Calu3 (cell line): ENCODE results near the gene EIF2AK3. TPM values are rescaled to one million over a fixed set of nuclear protein-coding genes. Genes with fewer than 3 reads are reported as not detected.

Experiments
- BruUV-seq: library from RNA; stranded (reverse); fragments of 400-500 nt; replicated peaks from 2 replicates; lab custom pipeline; 2021; lab: Mats Ljungman, UMichigan
- CTCF ChIA-PET: fragments of 300-600 bp; sonication (Branson Sonifier 250); formaldehyde crosslinking; loops from one replicate; lab custom pipeline; 2022; ENCODE audit warnings: antibody characterized with exemption; lab: Charles Lee
- DNase-seq: peaks from one replicate; pipeline ENCODE4 v3.0.0; 2022
- H3K27ac Mint-ChIP-seq: one replicate; pipeline ENCODE4 v1.8.0; 2022; ENCODE audit warnings: mixed read lengths; ENCODE audit not compliant: unreplicated experiment
- H3K27me3 Mint-ChIP-seq: one replicate; pipeline ENCODE4 v1.8.0; 2022; ENCODE audit warnings: mixed read lengths; ENCODE audit not compliant: unreplicated experiment
- H3K36me3 Mint-ChIP-seq: one replicate; pipeline ENCODE4 v1.8.0; 2022; ENCODE audit warnings: mild to moderate bottlenecking, moderate library complexity, mixed read lengths; ENCODE audit not compliant: insufficient read depth, unreplicated experiment
- H3K4me1 Mint-ChIP-seq: one replicate; pipeline ENCODE4 v1.8.0; 2022; ENCODE audit warnings: mild to moderate bottlenecking, low read depth, mixed read lengths; ENCODE audit not compliant: unreplicated experiment
- H3K4me3 Mint-ChIP-seq: one replicate; pipeline ENCODE4 v1.8.0; 2022; ENCODE audit warnings: mild to moderate bottlenecking, low read depth, moderate library complexity, mixed read lengths; ENCODE audit not compliant: unreplicated experiment
- H3K9me3 Mint-ChIP-seq: one replicate; pipeline ENCODE4 v1.8.0; 2022; ENCODE audit warnings: low read depth, mixed read lengths; ENCODE audit not compliant: unreplicated experiment
- CTCF ChIP-seq: fragments of 200-600 bp; IDR thresholded peaks from one replicate; pipeline ENCODE4 v1.8.0; 2022; ENCODE audit warnings: antibody characterized with exemption; ENCODE audit not compliant: unreplicated experiment
- intact Hi-C: fragments of 100-400 bp; cut with micrococcal nuclease; formaldehyde crosslinking; loops from one replicate; pipeline ENCODE4 v1.10.0; 2022; ENCODE audit not compliant: unreplicated experiment
- total RNA-seq: library from RNA; stranded (reverse); gene quantifications from 2 replicates; pipeline ENCODE4 v1.2.3, GENCODE V29; 2022

The EIF2AK3 gene
- total RNA-seq, 1 experiment from 2014 or later = 17.4 TPM

- Mint-ChIP-seq H3K36me3 (no peaks in the 10 kb centered on the region), H3K27ac (no peak overlapping the region), H3K4me1 (peaks cover 20% of the 10 kb centered on the region), H3K4me3 (no peak overlapping the region), H3K9me3 (peaks cover 4% of the 10 kb centered on the region), H3K27me3 (no peaks in the 10 kb centered on the region)
- DNase-seq = no peak
- BruUV-seq = no TSS peak
- TF ChIP-seq CTCF = no peak
- CTCF ChIA-PET = no interaction called here
- intact Hi-C loops = no loop called here
Measured at GRCh38 chr2:88638123-88638650, 10.9 kb upstream of the EIF2AK3 start.

GRCh38 chr2:88637464-88637863 lies 10.2 kb upstream of the EIF2AK3 start:
- TF ChIP-seq CTCF = no peak
- no peaks in the 10 kb centered on the region for H3K27me3 Mint-ChIP-seq
- intact Hi-C loops = no loop called here
- peaks cover 16% of the 10 kb centered on the region for H3K4me1 Mint-ChIP-seq
- CTCF ChIA-PET = no interaction called here
- no peak for DNase-seq
- no peaks in the 10 kb centered on the region for H3K36me3 Mint-ChIP-seq
- no peak overlapping the region for H3K4me3 Mint-ChIP-seq
- BruUV-seq = no TSS peak
- H3K27ac Mint-ChIP-seq = no peak overlapping the region
- H3K9me3 Mint-ChIP-seq = peaks cover 4% of the 10 kb centered on the region

GRCh38 chr2:88636026-88636425 lies 8.8 kb upstream of the EIF2AK3 start:
- TF ChIP-seq CTCF = no peak
- CTCF ChIA-PET = interaction anchor here (1.2 kb wide), 1 partner anchor 36 kb away, joined by 3 read pairs; no protein-coding TSS in a partner anchor
- no TSS peak for BruUV-seq

GRCh38 chr2:88632569-88632968 lies 5.3 kb upstream of the EIF2AK3 start:
- intact Hi-C loops = no loop called here
- H3K4me3 Mint-ChIP-seq = no peak overlapping the region
- no TSS peak for BruUV-seq
- no peak for DNase-seq
- peaks cover 7% of the 10 kb centered on the region for H3K36me3 Mint-ChIP-seq
- no peak for TF ChIP-seq CTCF
- peaks cover 12% of the 10 kb centered on the region for H3K4me1 Mint-ChIP-seq
- H3K27me3 Mint-ChIP-seq = no peaks in the 10 kb centered on the region
- H3K9me3 Mint-ChIP-seq = no peaks in the 10 kb centered on the region
- CTCF ChIA-PET = no interaction called here
- H3K27ac Mint-ChIP-seq = no peak overlapping the region

More at GRCh38 chr2:88636026-88636425, 8.8 kb upstream of the EIF2AK3 start:
- no peak overlapping the region for H3K4me3 Mint-ChIP-seq
- peaks cover 4% of the 10 kb centered on the region for H3K9me3 Mint-ChIP-seq
- H3K27ac Mint-ChIP-seq = no peak overlapping the region
- no peak for DNase-seq
- no peaks in the 10 kb centered on the region for H3K36me3 Mint-ChIP-seq
- intact Hi-C loops = no loop called here
- H3K27me3 Mint-ChIP-seq = no peaks in the 10 kb centered on the region
- peaks cover 8% of the 10 kb centered on the region for H3K4me1 Mint-ChIP-seq
